Epithelial cell of prostate (primary cell): ENCODE data around the gene FAF1.

Experiments used
- DNase-seq: peaks from one replicate; pipeline ENCODE4 v3.0.0-alpha.2; 2011; ENCODE audit warnings: low read depth, low spot score
- H3K27ac ChIP-seq: fragments of 450-650 bp; 2 replicates; pipeline ENCODE4 v1.5.1; 2017; ENCODE audit warnings: mild to moderate bottlenecking

FAF1 gene

DNA sequence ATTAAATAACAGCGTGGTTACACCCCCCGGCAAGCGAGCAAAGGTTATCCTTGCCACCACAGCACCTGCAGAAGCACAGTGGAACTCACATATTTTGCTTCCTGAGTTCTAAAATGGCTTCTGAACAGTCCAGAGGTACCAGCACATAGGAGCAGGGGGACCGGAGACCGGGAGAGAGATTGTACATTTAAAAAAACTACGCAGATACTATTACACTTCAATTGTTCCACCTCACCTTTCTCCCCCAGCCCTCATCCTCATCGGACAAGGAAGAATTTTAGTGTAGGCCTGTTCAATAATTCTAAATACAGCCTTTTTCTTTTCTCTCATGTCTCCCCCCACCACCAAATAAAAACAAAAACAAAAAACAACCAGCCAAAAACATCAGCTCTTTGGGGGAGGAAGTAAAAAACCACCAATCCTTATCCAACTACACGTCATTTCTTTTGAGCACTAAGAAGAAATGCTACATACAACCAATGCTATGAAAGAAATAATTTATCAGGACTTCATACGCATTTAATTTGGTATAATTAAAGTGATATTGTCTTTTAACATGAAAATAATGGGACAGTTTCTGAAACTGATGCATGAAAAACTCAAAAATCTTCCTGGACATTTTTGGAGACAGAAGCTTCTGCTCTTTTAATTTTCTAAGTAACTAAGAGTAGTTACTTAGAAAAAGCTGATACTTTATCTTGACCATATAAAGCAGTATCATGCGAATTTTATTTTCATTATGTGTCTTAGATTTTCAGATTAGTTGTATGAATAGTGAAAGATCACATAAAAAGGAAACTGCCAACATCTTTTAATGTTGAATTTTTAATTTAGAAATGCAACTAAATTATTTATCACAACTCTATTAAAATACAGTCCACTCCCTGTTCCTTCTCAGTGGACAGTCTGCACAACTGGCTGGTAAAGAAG is 19.1 kb upstream of the FAF1 start:
- no peak overlapping the region for H3K27ac ChIP-seq
- DNase-seq, result no peak

DNA sequence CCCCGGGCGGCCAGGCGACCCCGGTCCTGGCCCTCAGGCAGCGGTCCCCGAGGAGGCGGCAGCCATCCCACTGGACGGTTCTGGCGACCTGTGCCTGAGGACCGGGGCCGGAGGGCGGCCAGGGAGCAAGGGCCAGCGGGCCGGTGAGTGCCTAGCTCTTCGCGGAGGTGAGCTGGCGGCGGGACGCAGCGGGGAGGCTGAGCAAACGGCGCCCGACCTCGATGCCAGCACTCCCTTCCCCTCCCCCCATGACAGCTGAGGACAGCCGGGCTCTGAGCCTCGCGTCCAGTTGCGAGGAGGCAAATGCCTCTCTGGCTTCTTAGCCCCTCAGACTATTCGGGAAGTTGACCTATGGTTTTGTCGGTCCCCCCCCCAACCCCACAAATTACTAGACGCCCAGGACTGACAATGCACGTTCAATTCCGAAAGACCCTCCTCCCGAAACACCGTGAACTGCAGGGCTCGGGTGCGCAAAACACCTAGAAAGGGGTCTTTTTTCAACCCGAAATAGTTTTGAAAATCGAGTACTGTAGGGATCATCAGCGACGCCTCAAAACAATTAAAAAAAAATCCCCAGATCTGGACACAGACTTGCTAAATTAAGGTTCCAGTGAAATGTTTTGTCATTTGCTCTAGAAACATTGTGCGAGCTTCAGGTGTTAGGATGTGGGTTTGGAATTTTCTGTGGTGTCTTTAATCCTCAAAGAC is 18.2 kb upstream of the FAF1 start:
- H3K27ac ChIP-seq, result no peak overlapping the region

DNA sequence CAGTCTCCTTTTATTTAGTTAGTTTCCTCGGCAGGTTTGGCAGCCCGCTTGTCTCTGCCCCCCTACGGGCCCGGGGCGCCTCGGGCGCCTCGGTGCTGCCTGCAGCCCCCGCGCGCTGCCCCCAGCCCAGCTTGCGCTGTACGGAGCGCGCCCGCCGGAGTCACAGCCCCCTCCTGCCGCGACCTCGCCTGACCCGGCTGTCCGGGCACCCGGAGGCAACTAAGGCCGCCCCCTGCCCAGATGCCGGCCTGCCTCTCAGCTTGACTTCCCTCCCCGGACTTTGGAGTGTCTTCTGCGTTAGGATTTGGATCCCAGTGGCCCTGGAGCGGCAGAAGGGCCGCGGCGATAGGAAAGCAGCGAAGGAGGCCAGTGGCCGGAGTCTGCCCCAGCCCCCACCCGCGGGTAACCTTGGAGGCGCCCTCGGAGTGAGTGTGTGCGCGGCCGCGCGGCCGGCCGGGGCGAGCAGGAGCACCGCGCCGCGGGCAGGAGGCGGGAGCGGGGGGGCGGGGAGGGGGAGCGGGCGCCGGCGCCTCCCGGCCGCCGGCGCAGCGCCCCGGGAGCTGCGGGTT is 17.6 kb upstream of the FAF1 start:
- no peak overlapping the region for H3K27ac ChIP-seq
- DNase-seq, result no peak

More for the DNA sequence above, 18.2 kb upstream of the FAF1 start:
- no peak for DNase-seq

DNA sequence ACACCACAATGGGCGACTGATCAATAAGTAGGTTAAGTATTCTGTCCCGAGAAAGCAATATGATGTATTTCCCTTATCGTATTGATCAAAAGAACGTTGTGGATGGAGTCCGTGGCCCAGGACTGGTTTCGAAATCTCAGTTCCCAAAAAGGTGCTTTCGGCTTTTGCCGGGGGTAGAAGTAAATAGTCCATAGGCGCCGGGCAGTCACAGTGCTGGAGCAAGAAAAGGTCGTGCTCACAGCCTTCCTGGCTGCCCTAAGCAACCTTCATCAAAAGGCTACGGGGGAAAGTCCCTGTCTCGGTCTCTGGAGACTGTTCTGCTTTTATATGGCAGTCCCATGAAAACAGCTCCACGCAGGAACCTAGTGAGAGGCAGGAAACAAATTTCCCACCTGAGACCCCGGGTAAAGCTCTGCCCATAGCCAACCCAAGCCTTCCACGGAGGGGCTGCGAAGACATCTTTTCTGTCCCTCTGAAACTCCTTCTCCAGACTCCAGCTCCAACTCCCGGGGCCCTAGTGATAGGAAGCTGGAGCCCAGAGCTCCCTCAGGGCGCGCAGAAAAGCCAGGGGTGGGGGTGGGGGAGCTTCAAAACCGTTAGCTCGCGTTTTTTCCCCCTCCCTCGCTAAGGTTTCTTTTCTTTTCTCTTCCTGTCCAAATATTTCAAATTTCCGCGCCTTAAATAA is 17.0 kb upstream of the FAF1 start:
- no peak overlapping the region for H3K27ac ChIP-seq
- no peak for DNase-seq

DNA sequence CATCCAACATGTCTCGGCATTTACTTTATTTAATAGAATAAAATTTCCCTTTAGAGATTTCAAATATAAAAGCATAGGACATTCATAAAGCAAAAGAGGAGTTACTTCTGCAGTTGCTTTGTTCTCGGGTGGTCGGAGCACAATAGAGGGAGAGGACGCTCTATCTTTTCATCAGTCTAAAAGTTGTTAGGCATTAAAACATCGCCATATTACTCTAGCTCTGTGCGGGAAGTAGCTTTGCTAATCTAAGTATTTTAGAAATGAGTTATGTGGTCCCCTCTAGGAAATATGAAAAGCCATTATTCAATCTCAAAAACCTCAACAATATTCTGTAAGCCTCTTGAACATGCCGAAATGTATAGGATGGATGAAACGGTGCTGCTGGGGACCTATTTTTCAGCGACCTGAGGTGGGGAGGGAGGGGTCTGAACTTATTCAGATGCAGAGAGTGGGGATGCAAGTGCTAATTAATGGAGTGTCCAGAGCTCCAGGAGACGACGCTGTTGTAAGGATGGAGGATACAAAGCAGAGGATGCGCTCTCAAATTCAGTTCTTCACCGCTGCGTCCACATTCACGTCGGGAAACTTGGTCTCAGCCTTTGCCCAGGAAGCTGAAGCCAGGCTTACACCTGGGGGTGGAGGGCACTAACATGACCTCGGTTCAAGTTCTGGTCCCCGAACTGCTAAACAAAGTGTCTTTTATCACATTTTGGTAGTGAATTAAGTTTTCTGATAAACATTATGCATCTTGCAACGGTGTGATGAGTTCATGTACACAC is 16.2 kb upstream of the FAF1 start:
- no peak for DNase-seq
- no peak overlapping the region for H3K27ac ChIP-seq

DNA sequence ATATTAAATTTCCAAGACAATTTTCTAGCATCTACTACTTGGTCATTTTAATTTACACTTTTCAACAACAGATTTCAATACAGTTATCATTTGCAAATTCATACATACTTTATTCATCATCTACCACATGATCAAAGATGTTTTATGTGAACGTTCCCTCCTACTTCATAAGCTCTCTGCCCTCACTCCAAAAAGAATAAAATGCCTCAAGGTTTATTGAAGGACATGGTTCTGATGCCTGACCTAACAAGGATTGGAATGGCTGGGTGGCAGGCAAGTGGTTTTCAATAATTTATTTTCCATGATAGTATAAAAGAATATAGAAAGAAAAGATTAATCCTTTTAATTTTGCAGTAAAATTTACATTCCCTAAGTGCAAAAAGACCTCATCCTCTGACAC is 15.4 kb upstream of the FAF1 start:
- DNase-seq, result no peak
- H3K27ac ChIP-seq, result no peak overlapping the region

DNA sequence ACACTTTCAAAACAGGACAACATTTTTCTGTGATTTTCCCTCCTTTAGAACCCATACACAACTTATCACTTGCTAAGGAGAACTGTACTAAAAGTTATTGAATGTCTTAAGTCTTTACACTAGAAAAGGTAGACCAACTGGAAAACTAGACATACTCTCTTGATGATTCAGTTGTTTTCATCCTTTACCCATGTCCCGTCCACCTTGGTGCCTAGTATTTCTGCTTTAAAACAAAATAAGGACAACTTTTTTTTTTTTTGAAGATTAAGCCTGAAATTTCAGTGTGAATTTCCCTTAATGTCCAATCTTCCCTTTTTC is 14.5 kb upstream of the FAF1 start:
- no peak for DNase-seq
- no peak overlapping the region for H3K27ac ChIP-seq

DNA sequence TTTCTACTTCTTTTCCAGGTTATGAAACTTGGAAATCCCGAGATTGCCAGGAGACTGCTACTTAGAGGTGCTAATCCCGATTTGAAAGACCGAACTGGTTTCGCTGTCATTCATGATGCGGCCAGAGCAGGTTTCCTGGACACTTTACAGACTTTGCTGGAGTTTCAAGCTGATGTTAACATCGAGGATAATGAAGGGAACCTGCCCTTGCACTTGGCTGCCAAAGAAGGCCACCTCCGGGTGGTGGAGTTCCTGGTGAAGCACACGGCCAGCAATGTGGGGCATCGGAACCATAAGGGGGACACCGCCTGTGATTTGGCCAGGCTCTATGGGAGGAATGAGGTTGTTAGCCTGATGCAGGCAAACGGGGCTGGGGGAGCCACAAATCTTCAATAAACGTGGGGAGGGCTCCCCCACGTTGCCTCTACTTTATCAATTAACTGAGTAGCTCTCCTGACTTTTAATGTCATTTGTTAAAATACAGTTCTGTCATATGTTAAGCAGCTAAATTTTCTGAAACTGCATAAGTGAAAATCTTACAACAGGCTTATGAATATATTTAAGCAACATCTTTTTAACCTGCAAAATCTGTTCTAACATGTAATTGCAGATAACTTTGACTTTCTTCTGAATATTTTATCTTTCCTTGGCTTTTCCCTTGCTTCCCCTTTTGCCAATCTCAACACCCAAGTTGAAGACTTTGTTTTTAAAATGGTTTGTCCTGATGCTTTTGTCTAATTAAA is 14.0 kb upstream of the FAF1 start:
- no peak overlapping the region for H3K27ac ChIP-seq
- DNase-seq, result no peak

DNA sequence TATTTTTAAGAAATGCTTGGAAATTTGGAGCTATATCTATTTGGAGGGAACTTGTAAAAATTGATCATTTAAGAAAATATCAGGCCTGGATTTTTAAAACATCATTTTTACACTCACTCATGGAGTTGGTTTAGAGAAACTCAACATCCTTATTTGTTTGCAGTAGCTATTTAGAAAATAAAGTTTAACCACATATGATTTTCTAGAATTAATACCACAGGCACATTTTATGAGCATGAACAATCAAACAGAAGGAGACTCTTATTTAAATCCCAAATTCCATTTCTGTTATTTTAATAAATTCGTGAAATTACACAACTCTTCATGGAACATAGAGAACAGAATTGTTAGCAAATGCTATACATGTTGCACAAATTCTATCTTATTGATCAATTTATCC is 13.2 kb upstream of the FAF1 start:
- no peak for DNase-seq
- H3K27ac ChIP-seq, result no peak overlapping the region

DNA sequence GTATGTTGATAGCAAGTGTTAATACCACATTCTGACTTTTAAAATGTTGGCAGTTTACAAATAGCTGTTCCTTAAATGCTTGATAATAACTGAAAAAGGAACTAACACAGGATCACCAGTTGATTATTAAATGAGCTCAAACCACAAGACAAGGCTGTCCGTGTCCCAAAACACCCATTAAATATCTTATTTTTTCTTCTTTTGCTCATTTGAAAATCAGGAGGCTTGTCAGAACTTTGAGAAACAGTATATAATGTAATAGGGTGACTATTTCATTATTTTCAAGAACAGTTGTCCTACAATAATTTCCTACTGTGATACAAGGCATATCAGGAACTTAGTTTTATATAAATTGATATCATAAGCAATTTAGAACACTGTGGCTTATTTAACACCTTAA is 12.7 kb upstream of the FAF1 start:
- DNase-seq, result no peak
- no peak overlapping the region for H3K27ac ChIP-seq

DNA sequence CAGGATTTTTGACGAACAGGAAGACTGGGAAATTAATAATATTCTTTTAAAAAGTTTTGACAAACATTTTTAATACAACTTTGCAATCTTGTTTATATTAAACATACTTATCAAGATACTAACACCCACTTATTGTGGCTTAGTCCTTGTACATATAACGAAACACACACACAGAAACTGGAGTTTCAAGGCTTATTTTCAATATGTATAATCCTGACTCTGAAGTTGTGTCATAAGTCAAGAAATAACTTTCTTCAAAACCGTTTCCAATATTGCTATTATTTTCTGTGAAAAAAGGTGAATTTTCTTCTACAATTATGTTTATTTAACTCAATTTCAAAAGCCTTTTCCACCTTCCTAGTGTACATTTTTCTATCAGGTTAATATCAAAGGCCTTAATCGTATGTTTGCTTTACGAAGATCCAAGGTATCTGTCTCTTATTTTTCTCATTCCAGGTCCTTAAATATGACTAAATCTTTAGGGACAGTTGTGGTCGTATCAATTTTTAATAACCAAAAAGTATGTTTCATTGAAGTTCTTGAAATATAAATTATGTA is 11.8 kb upstream of the FAF1 start:
- no peak overlapping the region for H3K27ac ChIP-seq

DNA sequence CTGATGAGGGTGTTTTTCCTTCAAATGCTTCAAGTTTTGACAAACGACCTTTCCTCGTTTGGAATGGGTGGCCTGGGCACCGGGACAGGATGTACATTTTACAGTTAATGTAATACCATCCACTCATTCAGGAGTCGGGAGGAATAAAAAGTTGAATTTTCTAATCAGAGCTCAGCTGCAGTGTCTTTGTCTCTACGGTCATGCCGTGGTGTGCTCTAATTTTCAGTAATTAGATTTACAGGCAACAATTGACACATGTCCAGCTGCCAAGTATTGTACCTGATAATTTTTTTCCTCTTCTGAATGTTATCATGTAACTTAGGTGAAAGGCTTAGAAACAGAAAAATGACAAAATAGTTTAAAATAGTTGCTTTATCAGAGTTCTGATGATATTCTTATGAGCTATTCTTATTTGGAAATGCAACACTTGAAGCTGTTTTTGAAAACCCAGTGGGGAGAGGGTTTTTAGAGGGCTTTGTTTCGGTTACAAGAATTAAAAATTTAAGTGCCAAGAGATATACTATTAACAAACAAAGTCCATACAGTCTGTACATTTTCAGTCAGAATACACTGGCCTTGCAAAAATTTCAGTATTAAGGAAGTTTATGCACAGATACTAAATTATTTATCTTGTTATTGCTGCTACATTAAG is 11.0 kb upstream of the FAF1 start:
- no peak for DNase-seq
- no peak overlapping the region for H3K27ac ChIP-seq

More for the DNA sequence above, 11.8 kb upstream of the FAF1 start:
- no peak for DNase-seq

DNA sequence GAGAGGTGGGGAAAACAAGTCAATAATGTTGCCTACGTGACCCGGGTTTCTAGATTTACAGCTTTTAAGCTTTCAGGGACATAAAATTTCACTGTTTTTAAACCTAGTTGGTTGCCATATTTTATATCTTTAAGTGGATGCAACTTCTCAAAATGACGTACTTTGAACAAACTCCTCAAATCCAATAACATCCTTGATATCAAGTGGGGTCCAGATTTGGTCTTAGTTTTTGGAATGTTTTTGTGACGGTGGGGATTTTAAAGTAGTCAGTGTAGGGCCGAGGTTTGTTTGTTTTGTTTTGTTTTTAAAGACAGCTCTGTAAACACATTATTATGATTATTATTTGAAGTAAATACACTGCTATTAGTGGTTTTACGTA is 10.4 kb upstream of the FAF1 start:
- no peak for DNase-seq
- H3K27ac ChIP-seq, result peak overlapping the region; percentile 71

DNA sequence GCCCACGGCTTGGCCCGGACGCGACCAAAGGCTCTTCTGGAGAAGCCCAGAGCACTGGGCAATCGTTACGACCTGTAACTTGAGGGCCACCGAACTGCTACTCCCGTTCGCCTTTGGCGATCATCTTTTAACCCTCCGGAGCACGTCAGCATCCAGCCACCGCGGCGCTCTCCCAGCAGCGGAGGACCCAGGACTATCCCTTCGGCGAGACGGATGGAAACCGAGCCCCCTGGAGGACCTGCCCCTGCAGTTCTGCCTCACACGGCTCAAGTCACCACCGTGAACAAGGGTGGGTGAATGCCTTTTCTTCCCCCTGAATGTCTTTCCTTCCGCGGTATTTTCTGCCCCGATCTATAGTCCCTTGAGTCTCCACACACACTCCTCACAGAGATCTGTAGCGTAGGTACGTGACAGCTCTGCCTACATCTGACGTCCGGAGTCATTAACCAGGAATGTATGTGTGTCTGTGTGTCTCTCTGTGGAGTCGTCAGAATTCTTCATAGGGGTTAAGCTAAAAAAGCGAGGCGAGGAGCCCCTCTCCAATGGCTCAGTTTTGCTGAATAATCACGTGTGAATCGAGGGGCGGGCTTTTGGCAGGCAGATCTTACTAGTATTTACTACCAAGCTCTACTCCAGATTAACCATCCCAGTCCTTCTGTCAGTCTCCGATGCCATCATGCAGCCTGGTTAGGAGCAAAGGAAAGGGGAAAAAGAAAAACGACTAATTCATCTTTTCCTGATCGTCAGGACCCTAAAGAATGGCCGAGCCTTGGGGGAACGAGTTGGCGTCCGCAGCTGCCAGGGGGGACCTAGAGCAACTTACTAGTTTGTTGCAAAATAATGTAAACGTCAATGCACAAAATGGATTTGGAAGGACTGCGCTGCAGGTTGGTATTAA is 9.8 kb upstream of the FAF1 start, which contains the start of gene CDKN2C:
Gene CDKN2C (plus strand): TSS at position 635 of the 898 bp plus-strand sequence. CDS start 124 bp downstream, at position 759.
- DNase-seq, result no peak
- peak within 1 kb of the TSS; percentile 71 for H3K27ac ChIP-seq

DNA sequence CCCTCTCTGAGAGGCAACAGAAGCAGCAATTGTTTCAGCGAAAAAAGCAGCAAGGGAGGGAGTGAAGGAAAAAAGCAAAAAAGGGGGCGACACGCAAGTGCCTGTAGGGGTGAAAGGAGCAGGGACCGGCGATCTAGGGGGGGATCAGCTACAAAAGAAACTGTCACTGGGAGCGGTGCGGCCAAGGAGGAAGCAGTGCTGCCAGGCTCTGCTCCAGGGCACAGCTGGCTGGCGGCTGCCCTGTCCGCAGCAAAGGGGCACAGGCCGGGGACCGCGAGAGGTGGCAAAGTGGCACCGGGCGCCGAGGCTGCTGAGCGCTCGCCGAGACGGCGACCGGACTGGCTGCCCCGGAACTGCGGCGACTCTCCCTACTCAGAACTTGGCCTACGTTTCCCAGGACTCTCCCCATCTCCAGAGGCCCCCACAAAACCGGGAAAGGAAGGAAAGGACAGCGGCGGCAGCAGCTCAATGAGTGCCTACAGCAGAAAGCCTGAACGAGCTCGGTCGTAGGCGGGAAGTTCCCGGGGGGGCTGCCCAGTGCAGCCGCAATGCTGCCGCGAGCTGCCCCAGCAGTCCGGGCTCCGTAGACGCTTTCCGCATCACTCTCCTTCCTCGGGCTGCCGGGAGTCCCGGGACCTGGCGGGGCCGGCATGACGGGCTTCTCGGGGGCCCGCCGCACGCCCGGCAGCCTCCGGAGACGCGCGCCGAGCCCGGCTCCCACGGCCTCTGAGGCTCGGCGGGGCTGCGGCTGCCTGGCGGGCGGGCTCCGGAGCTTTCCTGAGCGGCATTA is 8.9 kb upstream of the FAF1 start:
- peak overlapping the region; percentile 71 for H3K27ac ChIP-seq
- no peak for DNase-seq

DNA sequence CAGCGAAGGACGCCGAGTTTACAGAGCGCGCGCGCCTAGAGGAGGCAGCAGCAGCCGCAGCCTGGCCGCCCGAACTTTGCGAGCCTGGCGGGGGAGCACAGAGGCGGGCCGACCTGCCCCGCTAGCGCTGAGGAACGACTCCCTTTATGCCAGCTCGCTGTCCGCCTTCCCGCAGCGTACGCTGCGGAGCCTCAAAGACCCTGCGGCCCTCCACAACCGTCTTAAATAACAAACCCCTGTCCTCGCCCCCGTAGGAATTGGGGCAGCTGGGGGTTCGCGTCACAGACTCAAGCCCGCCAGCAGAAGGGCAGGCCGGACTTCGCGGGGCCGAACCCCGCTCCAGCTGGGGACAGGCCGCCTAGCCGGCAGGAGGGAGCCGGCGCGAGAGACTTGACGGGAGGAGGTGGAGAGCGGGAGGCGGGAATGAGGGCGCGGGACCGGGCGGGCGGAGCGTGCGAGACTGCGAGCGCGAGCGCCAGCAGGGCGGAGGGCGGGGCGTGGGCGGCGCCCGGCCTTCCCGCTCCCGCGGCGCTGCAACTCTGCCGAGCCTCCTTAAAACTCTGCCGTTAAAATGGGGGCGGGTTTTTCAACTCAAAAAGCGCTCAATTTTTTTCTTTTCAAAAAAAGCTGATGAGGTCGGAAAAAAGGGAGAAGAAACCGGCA is 8.2 kb upstream of the FAF1 start:
- H3K27ac ChIP-seq, result peak overlapping the region; percentile 71
- no peak for DNase-seq
